Measurements from ENCODE around the gene RSU1.

The RSU1 gene

DNA sequence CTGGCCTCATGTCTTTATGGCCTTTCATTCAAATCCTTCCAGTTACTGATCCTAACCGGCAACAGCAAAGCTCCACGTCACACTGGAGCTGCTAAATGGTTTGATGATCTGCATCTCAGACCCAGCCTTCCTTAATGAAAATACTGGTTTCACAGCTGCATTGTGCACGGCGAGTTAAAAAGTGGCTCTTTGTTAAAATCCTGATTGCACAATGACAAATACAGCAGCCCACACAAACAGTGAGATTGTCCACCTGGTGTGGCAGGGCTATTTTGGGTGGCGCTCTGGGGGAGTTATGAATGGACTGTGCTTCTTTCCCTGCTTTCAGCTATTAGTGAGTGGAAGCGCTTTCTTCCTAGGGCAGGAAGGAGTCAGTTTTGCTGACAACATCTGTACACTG is 232.1 kb downstream of the RSU1 start:
- DNase-seq, result no peak

DNA sequence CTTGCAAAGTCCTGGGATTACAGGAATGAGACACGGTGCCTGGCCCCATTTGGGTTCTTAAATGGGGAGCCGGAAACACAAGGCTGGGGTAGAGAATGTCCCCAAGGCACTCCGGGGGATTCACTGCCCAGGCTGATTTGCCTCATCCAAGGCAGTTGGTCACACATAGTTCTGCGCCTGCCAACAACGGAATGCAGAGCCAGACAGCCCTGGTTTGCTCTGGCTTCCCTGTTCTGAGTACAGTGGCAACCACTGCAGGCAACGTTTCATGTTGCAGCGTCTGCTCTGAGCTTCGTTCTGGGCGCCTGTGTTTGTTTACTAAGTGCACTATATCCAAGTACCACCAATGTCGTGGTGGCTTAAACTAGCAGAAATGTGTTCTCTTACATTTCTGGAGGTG is 233.8 kb downstream of the RSU1 start:
- DNase-seq, result no peak

DNA sequence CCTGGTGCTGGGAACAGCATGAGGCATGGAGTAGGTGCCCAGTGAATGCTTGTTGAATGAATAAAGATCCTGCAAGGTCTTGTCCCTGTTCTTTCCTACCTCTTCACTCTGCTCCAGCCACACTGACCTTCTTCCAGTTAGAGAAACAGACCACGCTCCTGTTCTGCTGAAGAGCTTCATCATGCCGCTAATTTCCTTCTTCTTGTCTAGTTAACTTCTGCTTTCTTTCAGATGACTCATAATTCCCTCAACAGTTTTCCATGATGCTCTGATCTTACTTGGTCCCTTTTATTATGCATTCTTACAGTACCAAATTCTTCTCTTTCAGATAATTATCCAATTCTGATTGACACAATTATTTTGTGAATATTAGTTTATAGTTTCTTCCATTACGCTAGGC is 236.0 kb downstream of the RSU1 start:
- no peak for DNase-seq

DNA sequence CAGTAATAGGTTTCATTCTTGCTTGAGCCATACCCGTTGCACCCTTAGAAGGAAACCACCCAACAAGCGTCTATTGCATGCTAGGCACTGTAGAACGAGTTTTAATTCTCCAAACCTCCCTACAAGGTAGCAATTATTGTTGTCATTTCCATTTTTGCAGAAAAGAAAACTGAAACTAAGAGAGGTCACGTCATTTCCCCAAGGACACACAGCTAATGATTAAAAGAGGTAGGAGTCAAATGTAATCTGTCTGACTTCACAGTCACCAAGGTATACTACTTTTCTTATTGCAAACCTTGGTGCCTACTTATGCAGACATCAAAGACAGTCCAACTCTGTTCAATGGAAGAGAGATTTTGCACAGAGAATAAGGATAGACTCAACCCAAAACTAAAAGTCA is 246.5 kb downstream of the RSU1 start:
- no peak for DNase-seq

DNA sequence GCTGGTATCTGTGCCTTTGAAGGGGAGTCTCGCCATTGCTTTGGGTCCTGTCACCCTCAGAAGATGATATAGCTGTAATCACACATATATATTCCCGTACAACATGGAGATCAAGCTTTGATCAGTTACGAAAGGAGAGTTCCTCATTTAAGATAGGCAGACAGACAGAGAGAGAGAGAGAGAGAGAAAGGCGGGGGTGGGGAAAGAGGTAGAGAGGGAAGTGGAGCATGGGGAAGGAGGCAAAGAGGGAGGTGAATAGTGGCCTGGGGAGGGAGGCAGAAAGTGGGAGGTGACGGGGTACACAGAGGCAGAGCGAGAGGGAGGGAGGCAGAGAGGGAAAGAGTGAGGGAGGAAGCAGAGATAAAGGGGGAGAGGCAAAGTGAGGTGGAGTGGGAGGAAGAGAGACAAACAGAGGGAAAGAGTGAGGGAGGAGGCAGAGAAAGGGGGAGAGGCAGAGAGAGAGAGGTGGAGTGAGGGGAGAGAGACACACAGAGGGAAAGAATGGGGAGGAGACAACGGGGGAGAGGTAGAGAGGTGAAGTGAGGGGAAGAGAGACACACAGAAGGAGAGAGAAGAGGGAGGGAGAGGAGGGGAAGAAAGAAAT is 250.9 kb downstream of the RSU1 start:
- DNase-seq, result no peak

DNA sequence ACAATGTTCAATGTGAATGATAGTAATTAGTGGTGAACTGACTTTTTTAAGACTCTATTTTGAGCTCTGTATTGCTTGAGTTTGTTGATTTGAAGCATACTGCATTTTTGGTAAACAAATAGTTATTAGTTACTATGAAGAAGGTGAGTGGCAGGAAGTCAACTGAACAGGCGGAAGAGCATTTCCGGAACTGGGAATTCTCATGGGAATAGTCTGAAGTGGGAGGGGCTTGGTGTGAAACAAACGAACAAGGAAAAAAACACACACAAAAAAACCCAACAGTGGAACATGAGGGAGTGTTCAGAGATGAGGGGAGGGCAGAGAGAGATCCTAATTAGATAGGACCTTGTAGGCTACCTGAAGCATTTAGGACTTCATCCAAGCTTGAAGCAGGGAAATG is 251.6 kb downstream of the RSU1 start:
- DNase-seq, result no peak

DNA sequence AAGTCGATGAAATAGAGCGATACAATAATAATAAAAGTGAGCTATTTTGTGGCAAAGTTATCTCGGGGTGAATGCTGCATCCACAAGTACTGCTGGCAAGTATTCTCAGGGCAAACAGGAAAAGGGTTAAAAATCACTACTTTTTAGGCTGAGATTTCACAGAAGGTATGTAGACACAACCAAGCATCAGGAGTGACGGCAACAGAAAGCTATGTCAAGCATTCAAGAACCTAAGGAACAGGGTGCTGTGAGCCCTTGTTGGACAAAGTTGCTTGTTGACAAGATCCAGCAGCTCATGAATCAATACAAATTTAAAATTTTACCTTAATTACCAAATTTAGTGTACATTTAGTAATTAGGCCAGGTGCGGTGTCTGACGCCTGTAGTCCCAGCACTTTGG is 254.3 kb downstream of the RSU1 start:
- no peak for DNase-seq

DNA sequence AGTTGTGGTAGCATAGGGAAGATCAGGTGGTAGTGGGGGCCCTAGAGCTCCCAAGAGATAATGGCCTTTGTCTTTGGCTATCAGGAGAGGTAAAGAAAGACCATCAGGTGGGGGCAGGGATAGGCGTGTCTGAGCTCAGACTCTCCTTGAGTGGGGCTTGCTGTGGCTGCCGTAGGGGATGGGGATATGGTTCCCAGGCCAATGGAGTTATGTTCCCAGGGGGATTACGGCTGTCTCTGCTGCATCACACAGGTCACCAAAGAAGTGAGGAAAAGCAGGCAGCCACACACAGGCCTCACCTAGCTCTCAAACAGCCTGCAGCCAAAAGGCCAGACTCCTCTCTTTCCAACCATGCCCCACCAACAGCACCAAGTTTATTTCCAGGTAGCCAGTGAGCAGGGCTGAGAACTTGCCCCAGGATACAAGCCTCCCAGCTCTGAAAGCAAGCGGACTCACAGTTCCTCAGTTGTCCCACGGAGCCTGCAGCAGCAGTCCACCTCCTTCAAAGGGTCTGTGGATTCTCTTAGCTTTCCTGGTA is 257.9 kb downstream of the RSU1 start:
- DNase-seq, result no peak

DNA sequence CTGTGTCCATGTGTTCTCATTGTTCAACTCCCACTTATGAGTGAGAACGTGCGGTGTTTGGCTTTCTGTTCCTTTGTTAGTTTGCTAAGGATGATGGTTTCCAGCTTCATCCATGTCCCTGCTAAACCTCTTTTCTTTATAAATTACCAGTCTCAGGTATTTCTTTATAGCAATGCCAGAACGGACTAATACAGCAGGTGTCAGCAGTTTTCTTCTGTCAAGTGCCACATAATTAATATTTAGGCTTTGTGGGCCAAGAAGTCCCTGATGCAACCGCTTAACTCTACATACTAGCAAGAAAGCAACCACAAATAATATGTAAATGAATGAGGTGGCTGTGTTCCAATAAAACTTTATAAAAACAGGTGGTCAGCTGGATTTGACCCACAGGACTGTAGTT is 269.3 kb downstream of the RSU1 start:
- no peak for DNase-seq

DNA sequence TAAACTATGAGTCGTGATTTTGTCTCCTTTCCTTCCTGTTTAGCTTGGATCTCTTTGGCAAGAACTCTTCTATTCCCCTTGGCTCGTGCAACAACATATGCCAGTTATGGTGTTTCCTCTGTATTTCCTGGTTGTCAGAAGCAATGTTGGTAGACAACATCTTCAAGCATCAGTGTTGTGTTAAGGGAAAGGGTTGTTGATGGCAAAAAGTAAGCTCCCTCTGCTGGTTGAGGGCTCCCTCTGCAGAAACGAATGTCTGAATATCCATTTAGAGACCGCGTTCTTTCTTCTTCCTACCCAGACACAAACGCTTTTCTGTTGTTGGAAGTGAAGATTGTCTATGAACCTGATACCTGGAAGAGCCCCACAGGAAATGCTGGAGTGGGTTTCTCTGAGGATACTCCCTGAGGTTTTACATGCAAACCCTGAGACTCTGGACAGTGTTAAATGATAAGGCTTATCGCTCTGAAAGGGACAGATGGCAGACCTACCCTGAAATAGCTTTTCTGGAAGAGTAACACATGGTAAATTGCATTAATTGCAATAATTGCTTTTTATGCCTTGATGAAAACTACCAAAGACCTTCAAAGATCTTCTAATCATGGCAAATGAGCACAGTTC is 272.0 kb downstream of the RSU1 start:
- no peak for DNase-seq

DNA sequence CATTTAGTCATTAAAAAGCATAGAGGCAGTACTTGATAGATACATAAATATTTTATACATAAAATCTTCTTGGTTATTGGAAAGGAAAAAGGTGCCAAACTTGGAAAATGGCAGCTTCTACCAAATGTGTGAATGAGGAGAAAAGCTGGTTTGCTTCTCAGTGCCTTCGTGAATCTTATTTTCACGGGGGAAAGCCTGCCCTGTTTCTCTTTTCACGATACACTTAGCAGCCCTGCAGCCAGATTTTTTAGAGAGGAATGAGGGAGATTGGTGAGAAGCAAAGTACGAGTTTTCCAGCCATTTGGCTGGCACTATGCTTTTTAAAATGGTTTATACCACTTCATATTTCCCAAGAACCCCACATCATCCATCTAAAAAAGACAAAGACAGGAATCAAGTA is 272.6 kb downstream of the RSU1 start:
- DNase-seq, result no peak

DNA sequence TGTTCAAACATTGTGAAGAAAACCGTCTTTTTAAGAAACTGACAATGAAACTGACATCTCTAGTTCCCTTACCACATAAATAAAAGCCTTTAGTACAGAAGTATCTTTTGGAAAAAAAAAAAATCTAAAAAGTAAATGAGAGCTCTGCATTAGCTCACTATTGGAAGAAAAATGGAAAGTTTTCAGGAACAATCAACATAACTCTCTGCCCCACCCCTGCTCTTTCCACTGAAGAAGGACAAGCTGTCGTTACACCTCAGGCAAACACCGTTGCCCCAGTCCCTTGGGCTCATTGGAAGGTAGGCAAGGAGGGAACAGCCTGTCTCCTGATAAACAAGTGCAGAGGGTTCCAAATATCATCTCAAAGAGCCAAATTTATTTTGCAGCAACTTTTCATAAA is 273.1 kb downstream of the RSU1 start:
- DNase-seq, result no peak
